ENCODE results near the gene ANKS1B. TPM values are rescaled to one million over a fixed set of nuclear protein-coding genes. Genes with fewer than 3 reads are reported as not detected.

Gene ANKS1B
- total RNA-seq, 4 donors from 2014 or later: 1.5 to 5.5 (median 4.4) TPM

- WGBS, 2 donors: 61 to 66% methylated on average over 4 of the region's 4 CpGs
- intact Hi-C loops (cut with DNase I; ENCODE audit: low total_unique reads): loop anchor here (2.0 kb wide), 1 partner anchor 17 kb away; no protein-coding TSS in a partner anchor
- TF ChIP-seq POLR2A (IDR thresholded peaks at IDR 0.05): no peak
- TF ChIP-seq CTCF (IDR thresholded peaks at IDR 0.05): no peak
- DNase-seq (ENCODE audit: low spot score in 2 of 2): no peak
- no peak overlapping the region for H3K4me3 ChIP-seq (ENCODE audit: low read depth, poor library complexity, severe bottlenecking)
Measured at GRCh38 chr12:98743362-98743953, 1241.3 kb downstream of the ANKS1B start.

- 59 to 66% methylated on average over 12 of the region's 12 CpGs for WGBS, 2 donors
- no peak for DNase-seq (ENCODE audit: low spot score in 2 of 2)
- intact Hi-C loops (cut with DNase I; ENCODE audit: low total_unique reads): loop anchor here (2.0 kb wide), 1 partner anchor 19 kb away; no protein-coding TSS in a partner anchor
Measured at GRCh38 chr12:98741556-98742265, 1243.0 kb downstream of the ANKS1B start.

GRCh38 chr12:98741196-98741555 lies 1243.6 kb downstream of the ANKS1B start:
- DNase-seq (ENCODE audit: low spot score in 2 of 2): no peak
- intact Hi-C loops (cut with DNase I; ENCODE audit: low total_unique reads): no loop called here
- TF ChIP-seq POLR2A (IDR thresholded peaks at IDR 0.05) (no peak), CTCF (IDR thresholded peaks at IDR 0.05) (no peak)
- H3K4me3 ChIP-seq (ENCODE audit: low read depth, poor library complexity, severe bottlenecking): no peak overlapping the region
- WGBS, 2 donors: 88 to 90% methylated on average over 4 of the region's 4 CpGs

More at GRCh38 chr12:98741556-98742265, 1243.0 kb downstream of the ANKS1B start:
- TF ChIP-seq POLR2A (IDR thresholded peaks at IDR 0.05) (no peak), CTCF (IDR thresholded peaks at IDR 0.05) (no peak)
- no peak overlapping the region for H3K4me3 ChIP-seq (ENCODE audit: low read depth, poor library complexity, severe bottlenecking)

GRCh38 chr12:98740751-98741150 lies 1244.0 kb downstream of the ANKS1B start:
- intact Hi-C loops (cut with DNase I; ENCODE audit: low total_unique reads): no loop called here
- 74 to 81% methylated on average over 1 of the region's 1 CpG for WGBS, 2 donors
- DNase-seq (ENCODE audit: low spot score in 2 of 2): no peak
- H3K4me3 ChIP-seq (ENCODE audit: low read depth, poor library complexity, severe bottlenecking): no peak overlapping the region
- TF ChIP-seq POLR2A (IDR thresholded peaks at IDR 0.05): no peak
- no peak for TF ChIP-seq CTCF (IDR thresholded peaks at IDR 0.05)

GRCh38 chr12:98738539-98738938 lies 1246.2 kb downstream of the ANKS1B start:
- intact Hi-C loops (cut with DNase I; ENCODE audit: low total_unique reads): no loop called here
- 90 to 95% methylated on average over 2 of the region's 2 CpGs for WGBS, 2 donors
- no peak overlapping the region for H3K4me3 ChIP-seq (ENCODE audit: low read depth, poor library complexity, severe bottlenecking)
- DNase-seq (ENCODE audit: low spot score in 2 of 2): no peak
- TF ChIP-seq CTCF (IDR thresholded peaks at IDR 0.05) (no peak), POLR2A (IDR thresholded peaks at IDR 0.05) (no peak)
